Neural progenitor cell (in vitro differentiated cells): ENCODE measurements around the gene PRRC2B.

Source experiments
- EZH2 ChIP-seq: fragments of 200-600 bp; sonication (generic); IDR thresholded peaks from 2 replicates; pipeline ENCODE4 v1.6.1; 2017; ENCODE audit warnings: antibody characterized with exemption, mild to moderate bottlenecking, moderate library complexity
- EZH2phosphoT487 ChIP-seq: fragments of 200-600 bp; sonication (generic); IDR thresholded peaks from 2 replicates; pipeline ENCODE4 v1.6.1; 2017; ENCODE audit warnings: antibody characterized with exemption

DNA sequence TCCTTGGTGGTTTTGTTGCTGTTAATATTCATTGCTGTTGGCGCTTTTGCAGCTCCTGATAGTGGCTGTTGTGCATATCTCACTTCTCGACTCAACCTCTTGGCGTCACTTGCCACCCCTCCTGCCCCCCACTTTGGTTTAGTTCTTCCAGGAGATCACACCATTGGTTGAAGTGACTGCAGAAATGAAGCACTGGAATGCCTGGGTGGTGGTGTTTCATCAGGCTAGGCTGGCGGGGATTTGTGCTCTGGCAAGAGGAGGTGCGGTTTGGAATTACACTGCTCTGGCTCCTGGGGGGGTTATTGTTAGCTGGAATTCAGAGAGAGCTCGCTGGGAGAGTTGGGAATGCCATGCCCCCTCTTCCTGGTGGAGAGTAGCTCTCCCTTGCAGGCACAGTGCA is 11.5 kb downstream of the PRRC2B start:
- TF ChIP-seq EZH2phosphoT487 (no peak), EZH2 (no peak)
